Large intestine (tissue), 3 donors: Measurements from ENCODE around the gene KLC3. TPM values are rescaled to one million over a fixed set of nuclear protein-coding genes. Genes with fewer than 3 reads are reported as not detected.

Experiments
- DNase-seq, 2 donors: peaks; one replicate each; pipeline versions ENCODE4 v3.0.0 to v3.0.0-alpha.2; 2013
- H3K27ac ChIP-seq: one replicate; pipeline ENCODE4 v1.5.1; 2013; ENCODE audit warnings: low read length
- H3K27me3 ChIP-seq: 2 replicates; pipeline ENCODE4 v1.6.1; 2013; ENCODE audit warnings: low read length; ENCODE audit not compliant: control insufficient read depth, insufficient read depth
- H3K36me3 ChIP-seq: 2 replicates; pipeline ENCODE4 v1.6.1; 2013; ENCODE audit warnings: low read length; ENCODE audit not compliant: control insufficient read depth, insufficient read depth
- H3K4me1 ChIP-seq: one replicate; pipeline ENCODE4 v1.6.1; 2013; ENCODE audit warnings: low read length; ENCODE audit not compliant: control insufficient read depth, insufficient read depth
- H3K4me3 ChIP-seq: one replicate; pipeline ENCODE4 v1.5.1; 2013; ENCODE audit warnings: low read length
- H3K9me3 ChIP-seq: one replicate; pipeline ENCODE4 v1.6.1; 2013; ENCODE audit warnings: mild to moderate bottlenecking, low read depth, low read length, moderate library complexity; ENCODE audit not compliant: control insufficient read depth
- WGBS: methylation state at CpG from one replicate; pipeline ENCODE4 v1.1.5; 2013; ENCODE audit warnings: low lambda C conversion rate; ENCODE audit not compliant: insufficient coverage; 5-methylcytosine and 5-hydroxymethylcytosine counted together
- polyA plus RNA-seq: library from polyadenylated mRNA; unstranded; fragments of 120-200 nt; gene quantifications from one replicate; pipeline ENCODE4 v1.2.1, GENCODE V29; 2013

KLC3 gene
- polyA plus RNA-seq, 1 donor, result 0.04 TPM

DNA sequence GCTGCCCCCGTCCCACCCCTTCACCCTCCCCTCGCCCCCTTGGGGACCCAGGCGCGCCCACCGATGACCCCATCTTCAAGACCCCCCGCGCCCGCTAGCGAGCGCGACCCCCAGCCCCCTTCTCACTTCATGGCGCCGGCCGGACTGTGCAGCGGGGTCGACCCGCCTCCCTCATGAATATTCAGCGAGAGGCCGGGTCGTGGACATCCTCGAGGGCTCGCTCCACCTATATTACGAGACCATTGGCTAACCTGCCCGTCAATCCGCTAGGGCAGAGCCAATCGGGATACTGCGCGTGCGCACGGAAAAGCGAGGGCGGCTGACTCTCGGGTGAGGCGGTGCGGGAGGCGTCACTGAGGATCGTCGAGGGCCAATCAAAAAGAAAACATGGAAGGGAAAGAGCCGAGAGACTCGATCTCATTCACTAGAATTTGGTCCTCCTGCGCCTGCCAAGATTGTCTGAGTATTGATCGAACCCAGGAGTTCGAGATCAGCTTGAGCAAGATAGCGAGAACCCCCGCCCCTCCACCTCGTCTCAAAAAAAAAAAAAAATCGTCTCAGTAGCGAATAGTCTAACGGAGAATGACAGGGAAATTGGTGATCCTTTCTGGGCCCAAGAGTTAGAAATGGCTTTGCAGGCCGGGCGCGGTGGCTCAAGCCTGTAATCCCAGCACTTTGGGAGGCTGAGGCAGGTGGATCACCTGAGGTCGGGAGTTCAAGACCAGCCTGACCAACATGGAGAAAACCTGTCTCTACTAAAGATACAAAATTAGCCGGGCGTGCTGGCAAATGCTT is 30.1 kb downstream of the KLC3 start, which contains the start of gene ERCC2:
Gene ERCC2, minus strand, starts transcription at position 164 of the 795 bp plus-strand sequence. Its CDS starts 33 bp downstream, at position 131.
- peak within 1 kb of the TSS; percentile 78 for H3K27ac ChIP-seq
- H3K4me1 ChIP-seq, result peaks cover 3% of the 10 kb centered on the region
- peak; percentile 98 to 99 for DNase-seq
- H3K36me3 ChIP-seq, result peaks cover 2% of the 10 kb centered on the region
- H3K27me3 ChIP-seq, result no peaks in the 10 kb centered on the region
- peak within 1 kb of the TSS; percentile 92 for H3K4me3 ChIP-seq
- WGBS, result no CpG with 5 or more reads among the region's 55 CpGs
- H3K9me3 ChIP-seq, result no peaks in the 10 kb centered on the region

DNA sequence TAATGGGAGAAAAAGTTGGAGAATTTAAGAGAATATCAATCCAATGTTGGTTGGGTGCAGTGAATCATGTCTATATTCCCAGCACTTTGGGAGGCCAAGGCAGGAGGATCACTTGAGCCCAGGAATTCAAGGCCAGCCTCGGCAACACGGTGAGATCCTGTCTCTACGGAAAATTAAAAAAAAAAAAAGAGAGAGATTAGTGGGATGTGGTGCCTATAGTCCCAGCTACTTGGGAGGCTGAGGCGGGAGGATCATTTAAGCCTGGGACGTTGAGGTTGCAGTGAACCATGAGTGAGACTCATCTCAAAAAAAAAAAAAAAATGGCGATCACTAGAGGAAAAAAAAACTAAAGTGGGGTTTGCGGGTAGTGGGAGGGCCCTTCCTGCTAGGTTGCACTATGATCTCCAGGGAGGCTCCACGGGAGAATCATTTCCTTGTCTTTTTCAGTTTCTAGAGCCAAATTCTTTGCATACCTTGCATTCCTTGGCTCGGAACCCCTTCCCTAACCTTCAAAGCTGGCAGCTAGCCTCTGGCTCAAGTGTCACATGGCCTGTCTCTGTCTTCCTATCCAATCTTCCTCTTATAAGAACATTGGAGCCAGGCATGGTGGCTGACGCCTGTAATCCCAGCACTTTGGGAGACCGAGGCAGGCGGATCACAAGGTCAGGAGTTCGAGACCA is 35.6 kb downstream of the KLC3 start:
- H3K36me3 ChIP-seq, result no peaks in the 10 kb centered on the region
- peak in 1 of 2 donors; percentile 19 for DNase-seq

DNA sequence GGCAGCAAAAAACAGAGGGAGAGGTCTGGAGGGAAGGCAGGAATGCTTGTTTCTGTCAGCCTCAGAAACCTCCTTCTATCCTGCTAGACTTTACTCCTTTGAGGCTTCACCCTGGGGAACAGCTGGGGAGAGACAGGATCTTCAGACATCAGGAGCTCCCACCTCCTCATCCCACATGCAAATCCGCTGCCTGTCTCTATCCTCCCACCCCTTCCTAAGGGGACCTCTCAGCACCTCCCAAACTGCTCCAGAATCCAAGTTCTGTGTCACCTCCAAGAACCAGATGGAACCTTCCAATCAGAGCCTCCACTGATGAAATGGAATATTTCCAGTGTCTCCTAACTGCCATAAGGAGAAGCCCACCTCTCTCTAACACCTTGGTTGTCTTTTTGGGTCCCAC is 39.6 kb downstream of the KLC3 start:
- Histone ChIP-seq H3K36me3 (no peaks in the 10 kb centered on the region), H3K4me3 (no peak overlapping the region), H3K27ac (no peak overlapping the region), H3K4me1 (no peaks in the 10 kb centered on the region), H3K27me3 (peaks cover 5% of the 10 kb centered on the region), H3K9me3 (no peaks in the 10 kb centered on the region)
- DNase-seq, result no peak
- WGBS, result no CpG with 5 or more reads among the region's 1 CpG

More for the DNA sequence above, 35.6 kb downstream of the KLC3 start:
- Histone ChIP-seq H3K27me3 (no peaks in the 10 kb centered on the region), H3K27ac (no peak overlapping the region), H3K4me3 (no peak overlapping the region), H3K9me3 (no peaks in the 10 kb centered on the region), H3K4me1 (no peaks in the 10 kb centered on the region)
- no CpG with 5 or more reads among the region's 13 CpGs for WGBS

DNA sequence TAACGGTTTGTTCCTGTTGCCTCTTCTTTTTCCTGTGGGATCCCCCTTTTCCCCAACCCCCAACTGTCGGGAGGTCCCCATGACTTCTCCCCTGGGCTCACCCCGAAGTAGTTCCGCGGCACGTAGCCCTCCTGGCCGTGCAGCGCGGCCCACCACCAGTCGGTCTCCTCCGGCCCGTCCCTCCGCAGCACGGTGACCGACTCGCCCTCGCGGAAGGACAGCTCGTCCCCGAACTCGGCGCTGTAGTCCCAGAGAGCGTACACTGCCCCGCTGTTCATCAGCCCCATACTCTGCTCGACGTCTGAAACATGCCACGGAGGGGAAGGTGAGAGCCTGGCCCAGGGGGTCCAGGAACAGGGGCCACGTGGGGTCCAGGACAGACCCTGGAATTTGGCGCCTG is 41.9 kb downstream of the KLC3 start:
- Histone ChIP-seq H3K9me3 (peaks cover 5% of the 10 kb centered on the region), H3K27ac (no peak overlapping the region), H3K4me3 (no peak overlapping the region), H3K27me3 (peaks cover 22% of the 10 kb centered on the region), H3K36me3 (no peaks in the 10 kb centered on the region), H3K4me1 (no peaks in the 10 kb centered on the region)
- WGBS, result no CpG with 5 or more reads among the region's 29 CpGs
- DNase-seq, result no peak

DNA sequence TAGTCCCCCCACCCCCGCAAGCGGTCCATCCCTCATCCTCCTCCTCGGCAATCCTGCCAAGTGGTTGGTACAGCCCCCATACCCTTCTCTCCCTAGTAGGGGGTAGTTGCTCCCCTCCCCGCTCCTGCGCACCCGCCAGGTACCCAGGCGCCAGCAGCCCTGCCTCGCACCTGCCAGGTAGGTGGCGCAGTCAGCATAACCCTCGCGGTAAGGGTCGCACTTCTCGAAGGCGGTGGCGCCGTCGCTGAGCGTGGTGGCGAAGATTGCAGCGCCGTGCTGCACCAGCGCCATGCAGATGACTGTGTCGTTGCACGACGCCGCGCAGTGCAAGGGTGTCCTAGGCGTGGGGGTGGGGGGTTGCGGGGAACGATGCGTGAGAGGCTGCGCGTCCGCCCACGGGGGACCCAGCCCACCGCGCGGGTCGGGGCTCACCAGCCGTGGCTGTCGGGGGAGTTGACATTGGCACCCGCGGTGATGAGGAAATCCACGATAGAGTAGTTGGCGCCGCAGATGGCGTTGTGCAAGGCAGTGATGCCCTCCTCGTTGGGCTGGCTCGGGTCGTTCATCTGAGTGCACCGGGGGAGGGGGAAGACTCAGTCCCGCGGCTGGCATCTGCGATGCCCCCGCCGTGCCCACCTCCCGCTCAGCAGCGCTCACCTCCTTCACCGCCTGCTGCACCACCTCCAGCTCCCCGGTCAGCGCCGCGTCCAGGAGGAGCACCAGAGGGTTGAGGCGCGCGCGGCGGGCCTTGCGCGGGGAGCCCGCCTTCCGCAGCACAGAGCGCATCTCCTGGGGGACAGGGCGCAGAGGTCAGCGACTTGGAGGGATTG is 45.1 kb downstream of the KLC3 start:
- no peaks in the 10 kb centered on the region for H3K4me1 ChIP-seq
- H3K9me3 ChIP-seq, result peaks cover 5% of the 10 kb centered on the region
- no peak overlapping the region for H3K4me3 ChIP-seq
- H3K36me3 ChIP-seq, result no peaks in the 10 kb centered on the region
- peaks cover 22% of the 10 kb centered on the region for H3K27me3 ChIP-seq
- DNase-seq, result no peak
- no CpG with 5 or more reads among the region's 75 CpGs for WGBS
- no peak overlapping the region for H3K27ac ChIP-seq

DNA sequence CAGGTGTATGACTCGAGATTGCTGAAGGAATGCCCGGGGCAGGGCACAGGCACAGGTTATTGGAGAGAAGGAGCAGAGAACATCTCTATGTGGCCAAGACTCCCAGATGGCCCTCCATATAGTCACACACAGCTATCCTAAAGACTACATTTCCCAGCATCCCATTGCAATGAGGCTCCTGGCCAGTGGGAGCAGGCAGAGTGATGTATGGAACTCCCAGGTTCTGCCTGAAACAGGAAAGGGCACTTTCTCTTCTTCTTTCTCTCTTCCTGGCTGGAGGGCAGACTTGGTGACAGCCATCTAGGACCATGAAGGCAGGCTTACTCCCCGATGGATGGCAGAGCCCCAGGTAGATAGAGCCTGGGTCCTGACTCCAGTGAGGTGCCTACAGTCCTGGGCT is 50.8 kb downstream of the KLC3 start:
- H3K27ac ChIP-seq, result no peak overlapping the region
- no peaks in the 10 kb centered on the region for H3K36me3 ChIP-seq
- no peaks in the 10 kb centered on the region for H3K4me1 ChIP-seq
- no peak overlapping the region for H3K4me3 ChIP-seq
- no peaks in the 10 kb centered on the region for H3K9me3 ChIP-seq
- no CpG with 5 or more reads among the region's 3 CpGs for WGBS
- DNase-seq, result no peak
- peaks cover 15% of the 10 kb centered on the region for H3K27me3 ChIP-seq

DNA sequence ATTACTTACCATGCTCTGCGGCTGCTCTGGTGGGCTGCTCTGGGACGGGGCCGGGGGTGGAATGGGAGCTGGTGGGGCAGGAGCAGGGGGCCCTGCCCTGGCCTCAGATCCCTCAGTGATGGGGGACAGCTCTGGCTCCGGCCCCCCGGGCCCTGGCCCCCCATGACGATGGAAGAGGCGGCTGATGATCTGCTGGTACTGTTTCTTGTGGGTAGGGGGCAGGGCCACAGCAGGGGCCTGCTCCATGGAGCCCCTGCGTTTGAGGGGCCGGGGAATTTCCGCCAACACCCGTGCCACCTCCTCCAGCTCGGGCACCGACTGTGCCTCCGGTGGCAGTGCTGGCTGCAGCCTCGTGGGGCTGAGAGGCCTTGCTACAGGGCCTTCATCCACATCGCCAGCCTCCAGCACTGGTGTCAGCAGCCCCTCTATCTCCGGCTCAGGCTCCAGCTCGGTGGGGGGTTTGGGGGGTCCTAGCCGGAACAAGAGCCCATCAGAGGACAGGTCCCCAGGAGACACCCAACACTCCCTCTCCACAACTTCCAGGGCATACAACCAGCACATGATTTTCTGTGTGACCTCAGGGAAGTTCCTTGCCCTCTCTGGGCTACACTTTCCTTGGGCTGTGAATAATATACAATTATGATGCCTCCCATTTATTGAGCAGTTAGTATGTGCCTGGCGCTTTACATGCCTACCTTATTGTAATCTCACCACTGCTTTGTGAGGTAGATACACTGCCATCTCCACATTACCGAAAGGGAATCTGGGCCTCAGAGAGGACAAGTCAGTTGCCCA is 51.5 kb downstream of the KLC3 start:
- Histone ChIP-seq H3K27me3 (peaks cover 15% of the 10 kb centered on the region), H3K27ac (no peak overlapping the region), H3K9me3 (no peaks in the 10 kb centered on the region), H3K36me3 (no peaks in the 10 kb centered on the region), H3K4me3 (no peak overlapping the region), H3K4me1 (no peaks in the 10 kb centered on the region)
- DNase-seq, result no peak
- WGBS, result no CpG with 5 or more reads among the region's 21 CpGs

DNA sequence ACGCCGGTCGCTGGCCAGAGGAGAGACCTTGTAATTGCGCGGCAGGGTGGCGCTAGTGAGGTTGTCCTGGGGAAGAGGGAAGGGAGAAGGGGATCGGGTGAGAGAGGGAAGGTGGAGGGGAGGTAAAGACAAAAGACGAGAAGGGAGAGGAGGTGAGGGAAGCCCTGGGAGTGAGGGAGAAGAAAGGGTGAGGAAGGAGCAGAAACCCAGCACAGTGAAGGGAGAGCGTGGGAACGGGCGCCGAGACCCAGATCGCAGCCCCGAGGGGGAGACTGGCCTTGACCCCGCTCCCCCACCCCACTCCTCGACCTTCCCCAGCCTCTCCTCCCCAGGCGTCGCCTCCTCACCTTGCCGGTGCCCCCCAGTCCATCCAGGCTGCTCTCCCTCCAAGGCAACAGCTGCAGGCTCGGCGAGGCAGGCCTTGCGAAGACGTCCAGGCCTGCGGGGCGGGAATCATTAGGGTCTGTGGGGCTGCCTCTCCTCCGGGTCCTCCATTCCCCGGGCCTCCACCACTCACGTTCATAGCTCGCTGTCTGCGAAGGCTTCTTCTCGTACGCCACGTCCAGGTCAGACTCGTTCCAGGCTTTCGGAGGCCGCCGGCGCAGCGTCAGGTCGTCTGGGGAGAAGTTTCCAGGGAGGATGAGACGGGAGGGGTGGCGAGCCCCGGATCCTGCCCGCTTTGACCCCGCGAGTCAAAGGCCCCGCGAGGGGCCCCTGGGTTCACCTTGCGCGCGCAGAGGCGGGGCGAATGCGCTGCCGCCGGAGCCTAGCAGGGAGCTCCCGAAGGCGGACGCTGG is 55.5 kb downstream of the KLC3 start:
- Histone ChIP-seq H3K27ac (no peak overlapping the region), H3K4me1 (peaks cover 11% of the 10 kb centered on the region), H3K36me3 (no peaks in the 10 kb centered on the region), H3K9me3 (no peaks in the 10 kb centered on the region), H3K4me3 (no peak overlapping the region), H3K27me3 (peaks cover 14% of the 10 kb centered on the region)
- DNase-seq, result no peak
- WGBS, result 76% methylated on average over 2 of the region's 59 CpGs

DNA sequence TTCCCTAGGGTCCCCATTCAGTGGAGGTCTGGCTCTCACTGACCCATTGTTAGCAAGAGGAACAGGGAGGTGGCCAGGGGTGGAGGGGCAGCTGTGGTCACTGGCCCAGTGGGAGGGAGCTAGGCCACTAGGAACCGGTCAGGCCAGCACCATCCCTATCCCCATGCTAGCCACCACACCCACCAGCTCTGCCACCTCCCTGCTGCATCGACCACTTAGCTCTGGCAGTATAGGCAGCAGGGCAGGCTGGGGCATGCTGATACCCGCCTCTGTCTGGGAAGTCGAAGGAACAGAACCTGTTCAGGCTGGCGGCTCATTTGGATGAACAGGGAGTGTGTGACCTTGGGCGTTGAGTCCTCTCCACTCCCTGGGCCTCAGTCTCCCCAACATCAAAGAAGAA is 59.6 kb downstream of the KLC3 start:
- Histone ChIP-seq H3K4me1 (peaks cover 25% of the 10 kb centered on the region), H3K9me3 (no peaks in the 10 kb centered on the region), H3K27ac (no peak overlapping the region), H3K36me3 (no peaks in the 10 kb centered on the region), H3K4me3 (no peak overlapping the region), H3K27me3 (peaks cover 38% of the 10 kb centered on the region)
- no peak for DNase-seq
- no CpG with 5 or more reads among the region's 6 CpGs for WGBS
